H1 (cell line): ENCODE data around the gene UBR3. TPM values are rescaled to one million over a fixed set of nuclear protein-coding genes. Genes with fewer than 3 reads are reported as not detected.

Experiments used
- CTCF ChIA-PET: fragments of 300-600 bp; sonication (Branson Sonifier 250); formaldehyde crosslinking; loops from one replicate; lab custom pipeline; 2021; ENCODE audit not compliant: partially characterized antibody; lab: Charles Lee
- POLR2A ChIA-PET: fragments of 300-600 bp; sonication (Branson Sonifier 250); formaldehyde crosslinking; loops from one replicate; lab custom pipeline; 2021; ENCODE audit warnings: inconsistent platforms; ENCODE audit not compliant: partially characterized antibody; lab: Charles Lee
- DNase-seq, 2 experiments: peaks; one replicate each; pipeline versions ENCODE4 v3.0.0 to v3.0.0-alpha.2; 2010 to 2022; ENCODE audit warnings: low spot score in 2 of 2, low read depth in 1 of 2, mixed read lengths in 1 of 2
- FAIRE-seq: peaks from 2 replicates; lab custom pipeline; 2011; peaks lifted over from hg19 to GRCh38; lab: Jason Lieb, UNC
- H2AFZ ChIP-seq: 2 replicates; pipeline ENCODE4 v1.8.1; 2012; ENCODE audit warnings: low read length, inconsistent platforms
- H2AK5ac ChIP-seq: 2 replicates; pipeline ENCODE4 v1.6.1; 2013; ENCODE audit warnings: low read depth, low read length
- H2BK120ac ChIP-seq: replicated peaks from 2 replicates; pipeline ENCODE3; 2013; ENCODE audit warnings: low read depth, low read length, inconsistent platforms
- H2BK12ac ChIP-seq: 2 replicates; pipeline ENCODE4 v1.6.1; 2013; ENCODE audit warnings: low read depth, low read length
- H2BK15ac ChIP-seq: 2 replicates; pipeline ENCODE4 v1.6.1; 2013; ENCODE audit warnings: low read length
- H2BK20ac ChIP-seq: 2 replicates; pipeline ENCODE4 v1.6.1; 2013; ENCODE audit warnings: low read length
- H2BK5ac ChIP-seq: 2 replicates; pipeline ENCODE4 v1.6.1; 2013; ENCODE audit warnings: low read depth, low read length
- H3K14ac ChIP-seq: 2 replicates; pipeline ENCODE4 v1.6.1; 2013; ENCODE audit warnings: inconsistent platforms; ENCODE audit not compliant: insufficient read length
- H3K18ac ChIP-seq: 2 replicates; pipeline ENCODE4 v1.6.1; 2013; ENCODE audit warnings: low read length; ENCODE audit errors: extremely low read depth
- H3K23ac ChIP-seq: 2 replicates; pipeline ENCODE4 v1.6.1; 2013; ENCODE audit warnings: inconsistent platforms; ENCODE audit not compliant: insufficient read length
- H3K23me2 ChIP-seq: 2 replicates; pipeline ENCODE4 v1.6.1; 2013; ENCODE audit warnings: low read depth, low read length
- H3K27ac ChIP-seq: 2 replicates; pipeline ENCODE4 v1.6.1; 2011; ENCODE audit warnings: low read depth, low read length, inconsistent platforms
- H3K27me3 ChIP-seq, 4 experiments: replicated peaks in 1 of 4; 1 replicate in 1 of 4; 2 replicates in 3 of 4; pipeline versions ENCODE4 v1.6.1 to v1.8.1; 2011 to 2013; ENCODE audit warnings: low read length in 3 of 4, mild to moderate bottlenecking in 3 of 4, inconsistent platforms in 2 of 4, mixed read lengths in 2 of 4, moderate library complexity in 1 of 4; ENCODE audit not compliant: control insufficient read depth in 3 of 4, insufficient read depth in 3 of 4; ENCODE audit errors: extremely low read depth in 1 of 4
- H3K36me3 ChIP-seq, 4 experiments: 2 replicates each; pipeline versions ENCODE4 v1.6.1 to v1.8.1; 2011 to 2013; ENCODE audit warnings: mild to moderate bottlenecking in 4 of 4, low read length in 3 of 4, moderate library complexity in 2 of 4, control low read depth in 1 of 4, inconsistent platforms in 1 of 4; ENCODE audit not compliant: insufficient read depth in 4 of 4, control insufficient read depth in 2 of 4
- H3K4ac ChIP-seq: replicated peaks from 2 replicates; pipeline ENCODE3; 2013; ENCODE audit warnings: low read length, low read depth, mixed read lengths, inconsistent platforms; ENCODE audit not compliant: insufficient read length
- H3K4me1 ChIP-seq, 4 experiments: replicated peaks in 1 of 4; 1 replicate in 1 of 4; 2 replicates in 3 of 4; pipeline versions ENCODE4 v1.6.1 to v1.8.1; 2011 to 2013; ENCODE audit warnings: low read length in 3 of 4, inconsistent platforms in 2 of 4, mixed read lengths in 1 of 4; ENCODE audit not compliant: insufficient read depth in 4 of 4, control insufficient read depth in 3 of 4
- H3K4me2 ChIP-seq, 2 experiments: 2 replicates each; pipeline versions ENCODE4 v1.6.1 to v1.8.1; 2011 to 2013; ENCODE audit warnings: low read depth in 2 of 2, low read length in 2 of 2, control low read depth in 1 of 2, inconsistent platforms in 1 of 2, mild to moderate bottlenecking in 1 of 2; ENCODE audit not compliant: insufficient read depth in 1 of 2
- H3K4me3 ChIP-seq, 4 experiments: fragments of 200-600, 300-600 bp in 1 of 4; sonication (generic), shearing (Covaris generic), sonication (Bioruptor Twin) in 1 of 4; 2 replicates each; pipeline versions ENCODE4 v1.5.1 to v1.8.1; 2011 to 2016; ENCODE audit warnings: low read length in 4 of 4, low read depth in 3 of 4, control low read depth in 2 of 4, inconsistent platforms in 2 of 4, mild to moderate bottlenecking in 2 of 4, mixed read lengths in 1 of 4, moderate library complexity in 1 of 4; ENCODE audit not compliant: insufficient read depth in 2 of 4; ENCODE audit errors: extremely low read depth in 1 of 4
- H3K56ac ChIP-seq: replicated peaks from 2 replicates; pipeline ENCODE3; 2013; ENCODE audit warnings: low read depth, mild to moderate bottlenecking, mixed read lengths, low read length, inconsistent platforms; ENCODE audit not compliant: insufficient read length
- H3K79me1 ChIP-seq: 2 replicates; pipeline ENCODE4 v1.6.1; 2013; ENCODE audit warnings: low read depth, low read length, control low read depth
- H3K79me2 ChIP-seq, 2 experiments: 2 replicates each; pipeline versions ENCODE4 v1.6.1 to v1.8.1; 2012 to 2013; ENCODE audit warnings: low read length in 2 of 2, mild to moderate bottlenecking in 2 of 2, inconsistent platforms in 1 of 2; ENCODE audit not compliant: insufficient read depth in 2 of 2, control insufficient read depth in 1 of 2
- H3K9ac ChIP-seq, 4 experiments: replicated peaks in 1 of 4; 1 replicate in 1 of 4; 2 replicates in 3 of 4; pipeline versions ENCODE4 v1.6.1 to v1.8.1; 2011 to 2013; ENCODE audit warnings: low read depth in 3 of 4, low read length in 3 of 4, control low read depth in 2 of 4, mild to moderate bottlenecking in 2 of 4, moderate library complexity in 2 of 4, inconsistent platforms in 1 of 4; ENCODE audit errors: extremely low read depth in 1 of 4
- H3K9me3 ChIP-seq, 2 experiments: 2 replicates each; pipeline versions ENCODE4 v1.6.1 to v1.8.1; 2012 to 2013; ENCODE audit warnings: mild to moderate bottlenecking in 2 of 2, moderate library complexity in 2 of 2, control low read depth in 1 of 2, inconsistent platforms in 1 of 2, low read depth in 1 of 2, low read length in 1 of 2, mixed read lengths in 1 of 2; ENCODE audit not compliant: insufficient read depth in 2 of 2
- H4K20me1 ChIP-seq, 2 experiments: replicated peaks in 1 of 2; 2 replicates each; pipeline versions ENCODE3 to v1.8.1; 2011 to 2013; ENCODE audit warnings: inconsistent platforms in 2 of 2, low read length in 2 of 2, mild to moderate bottlenecking in 1 of 2; ENCODE audit not compliant: insufficient read depth in 2 of 2, control insufficient read depth in 1 of 2
- H4K5ac ChIP-seq: 2 replicates; pipeline ENCODE4 v1.6.1; 2013; ENCODE audit warnings: low read length, low read depth, mixed read lengths, inconsistent platforms; ENCODE audit not compliant: insufficient read length
- H4K8ac ChIP-seq: 2 replicates; pipeline ENCODE4 v1.8.0; 2013; ENCODE audit warnings: mild to moderate bottlenecking, moderate library complexity, low read length, inconsistent platforms; ENCODE audit not compliant: insufficient read depth; ENCODE audit errors: extremely low read depth
- H4K91ac ChIP-seq: replicated peaks from 2 replicates; pipeline ENCODE3; 2013; ENCODE audit warnings: low read length, mixed read lengths, inconsistent platforms; ENCODE audit not compliant: insufficient read length
- BRCA1 ChIP-seq: IDR thresholded peaks from 2 replicates; pipeline ENCODE4 v1.6.1; 2012; ENCODE audit warnings: low read depth, low read length, improper control_type of control experiment
- EGR1 ChIP-seq: IDR thresholded peaks from 2 replicates; pipeline ENCODE4 v1.6.1; 2011; ENCODE audit warnings: low read depth, low read length, borderline replicate concordance
- GTF2F1 ChIP-seq: IDR thresholded peaks from 2 replicates; pipeline ENCODE4 v1.6.1; 2012; ENCODE audit warnings: low read depth, low read length, improper control_type of control experiment, borderline replicate concordance
- JUN ChIP-seq: IDR thresholded peaks from 2 replicates; pipeline ENCODE4 v1.6.1; 2011; ENCODE audit warnings: low read depth, mild to moderate bottlenecking, improper control_type of control experiment, low read length
- SP1 ChIP-seq: IDR thresholded peaks from 2 replicates; pipeline ENCODE4 v1.6.1; 2011; ENCODE audit warnings: low read depth, low read length
- USF2 ChIP-seq: IDR thresholded peaks from 2 replicates; pipeline ENCODE4 v1.6.1; 2011; ENCODE audit warnings: low read length, improper control_type of control experiment
- WGBS, 2 experiments: shearing (Covaris generic) in 1 of 2; methylation state at CpG; one replicate each; pipeline versions ENCODE4 v1.1.6 to v1.1.7; 2013 to 2015; ENCODE audit warnings: low lambda C conversion rate in 2 of 2, mixed read lengths in 2 of 2, inconsistent platforms in 1 of 2, low coverage in 1 of 2, missing lambda C conversion rate in 1 of 2; ENCODE audit not compliant: insufficient replicate concordance in 2 of 2, insufficient coverage in 1 of 2, insufficient read length in 1 of 2; ENCODE audit errors: extremely low coverage in 1 of 2, missing lambda C conversion rate in 1 of 2; 5-methylcytosine and 5-hydroxymethylcytosine counted together
- polyA plus RNA-seq, 7 experiments: library from polyadenylated mRNA; depleted of rRNA in 3 of 7; stranded (reverse) in 5 of 7; unstranded in 2 of 7; fragments of >200 nt in 5 of 7; fragments of 200-250 nt in 2 of 7; gene quantifications; 1 replicate in 5 of 7; 2 replicates in 1 of 7; 4 replicates in 1 of 7; pipeline versions ENCODE4 v1.2.1 to v1.2.3, GENCODE V29; 2011 to 2013; ENCODE audit warnings: missing spikeins in 2 of 7, mixed read lengths in 2 of 7
- total RNA-seq: library from RNA; stranded (reverse); fragmentation: NEBNext Ultra II Directional; extraction: Animal tissue kit (Norgen Biotek cat#: 25700); gene quantifications from 2 replicates; pipeline ENCODE4 v1.2.1, GENCODE V29; 2021

Gene UBR3
- total and polyA plus RNA-seq, 2 of the 8 experiments (the other 6 are each of a cell fraction or from before 2014, with no cell fraction given) = 3.7 to 17.7 TPM

- Histone ChIP-seq H3K14ac (no peak overlapping the region), H3K27me3 (no peaks in the 10 kb centered on the region), H3K4me1 (no peaks in the 10 kb centered on the region), H2BK5ac (no peak overlapping the region), H2BK15ac (no peak overlapping the region), H3K9ac (no peak overlapping the region), H3K27ac (no peak overlapping the region), H3K79me2 (peaks cover 0 to 61% of the 10 kb centered on the region in 2 experiments; a peak in 2 of 4 replicates), H3K23ac (no peak overlapping the region), H3K79me1 (no peaks in the 10 kb centered on the region), H3K36me3 (no peaks in the 10 kb centered on the region), H4K91ac (no peak overlapping the region), H3K4ac (no peak overlapping the region), H3K56ac (no peak overlapping the region), H3K18ac (no peak overlapping the region), H4K8ac (no peak overlapping the region), H2AFZ (no peak overlapping the region), H2AK5ac (no peak overlapping the region), H3K9me3 (no peaks in the 10 kb centered on the region), H2BK20ac (no peak overlapping the region), H3K23me2 (no peaks in the 10 kb centered on the region), H2BK12ac (no peak overlapping the region), H3K4me2 (no peak overlapping the region), H4K20me1 (peaks cover 0 to 1% of the 10 kb centered on the region in 2 experiments), H3K4me3 (no peak overlapping the region), H4K5ac (no peak overlapping the region), H2BK120ac (no peak overlapping the region)
- DNase-seq (no peak), FAIRE-seq (no peak)
- CTCF ChIA-PET = interaction anchor here (1.7 kb wide), 1 partner anchor 94 kb away, joined by 4 read pairs; no protein-coding TSS in a partner anchor
- POLR2A ChIA-PET = no interaction called here
- 88% methylated on average over 1 of the region's 1 CpG; no CpG with 5 or more reads in 1 of the 2 experiments for WGBS, 2 experiments
- TF ChIP-seq BRCA1 (no peak), JUN (no peak), EGR1 (no peak), USF2 (no peak), GTF2F1 (no peak), SP1 (no peak)
These were observed 7.1 kb downstream of the UBR3 start for GRCh38 chr2:169834401-169834800.
